DND-41 (cell line): ENCODE results near the gene NSG2.

Experiments
- EZH2 ChIP-seq: IDR thresholded peaks from 3 replicates; pipeline ENCODE4 v1.6.1; 2012; ENCODE audit warnings: borderline replicate concordance, low read depth, mild to moderate bottlenecking, moderate library complexity, low read length, inconsistent platforms; ENCODE audit not compliant: severe bottlenecking
- TF ChIP-seq, protein P1 (sequence below): IDR thresholded peaks from 2 replicates; pipeline ENCODE4 v1.5.1; 2012; ENCODE audit warnings: borderline replicate concordance, low read length, moderate library complexity, mild to moderate bottlenecking; ENCODE audit not compliant: poor library complexity, severe bottlenecking; ENCODE audit errors: extremely low read depth

DNA sequence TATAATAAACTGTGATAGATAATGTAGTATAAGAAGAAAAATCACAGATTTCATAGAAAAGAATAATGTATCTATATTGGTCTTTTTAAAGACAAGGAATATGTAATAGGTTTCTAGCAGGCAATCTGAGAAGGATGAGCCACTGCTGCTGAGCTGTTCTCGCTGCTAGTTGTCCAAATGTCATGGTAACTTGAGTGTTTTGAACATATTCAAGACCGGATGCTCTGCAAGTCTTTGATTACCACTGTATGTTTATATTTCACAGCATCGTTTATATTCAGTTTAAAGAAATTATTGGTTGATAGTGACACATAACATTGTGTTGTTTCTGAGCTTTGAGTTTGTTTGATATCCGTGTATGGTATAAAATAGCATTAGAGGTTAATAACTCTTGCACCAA is 47.0 kb upstream of the NSG2 start:
- TF ChIP-seq, protein P1, sequence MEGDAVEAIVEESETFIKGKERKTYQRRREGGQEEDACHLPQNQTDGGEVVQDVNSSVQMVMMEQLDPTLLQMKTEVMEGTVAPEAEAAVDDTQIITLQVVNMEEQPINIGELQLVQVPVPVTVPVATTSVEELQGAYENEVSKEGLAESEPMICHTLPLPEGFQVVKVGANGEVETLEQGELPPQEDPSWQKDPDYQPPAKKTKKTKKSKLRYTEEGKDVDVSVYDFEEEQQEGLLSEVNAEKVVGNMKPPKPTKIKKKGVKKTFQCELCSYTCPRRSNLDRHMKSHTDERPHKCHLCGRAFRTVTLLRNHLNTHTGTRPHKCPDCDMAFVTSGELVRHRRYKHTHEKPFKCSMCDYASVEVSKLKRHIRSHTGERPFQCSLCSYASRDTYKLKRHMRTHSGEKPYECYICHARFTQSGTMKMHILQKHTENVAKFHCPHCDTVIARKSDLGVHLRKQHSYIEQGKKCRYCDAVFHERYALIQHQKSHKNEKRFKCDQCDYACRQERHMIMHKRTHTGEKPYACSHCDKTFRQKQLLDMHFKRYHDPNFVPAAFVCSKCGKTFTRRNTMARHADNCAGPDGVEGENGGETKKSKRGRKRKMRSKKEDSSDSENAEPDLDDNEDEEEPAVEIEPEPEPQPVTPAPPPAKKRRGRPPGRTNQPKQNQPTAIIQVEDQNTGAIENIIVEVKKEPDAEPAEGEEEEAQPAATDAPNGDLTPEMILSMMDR: no peak
- TF ChIP-seq EZH2: no peak
